Stimulated activated CD8-positive, alpha-beta memory T cell treated with anti-CD3 and anti-CD28 coated beads, Interleukin-4, amount 100 ng/mL, for 4 hours (primary cell): ENCODE measurements around the gene RAB4B.
"Not testable (repeated sequence)": the region's sequence is repeated elsewhere in the genome, so short reads cannot be mapped to it uniquely, and the experiment has no call there.

Experiments used
- DNase-seq, 2 donors: peaks; one replicate each; pipeline ENCODE4 v3.0.0-alpha.2; 2020; ENCODE audit warnings: low read depth in 2 of 2, low spot score in 1 of 2

The RAB4B gene

DNA sequence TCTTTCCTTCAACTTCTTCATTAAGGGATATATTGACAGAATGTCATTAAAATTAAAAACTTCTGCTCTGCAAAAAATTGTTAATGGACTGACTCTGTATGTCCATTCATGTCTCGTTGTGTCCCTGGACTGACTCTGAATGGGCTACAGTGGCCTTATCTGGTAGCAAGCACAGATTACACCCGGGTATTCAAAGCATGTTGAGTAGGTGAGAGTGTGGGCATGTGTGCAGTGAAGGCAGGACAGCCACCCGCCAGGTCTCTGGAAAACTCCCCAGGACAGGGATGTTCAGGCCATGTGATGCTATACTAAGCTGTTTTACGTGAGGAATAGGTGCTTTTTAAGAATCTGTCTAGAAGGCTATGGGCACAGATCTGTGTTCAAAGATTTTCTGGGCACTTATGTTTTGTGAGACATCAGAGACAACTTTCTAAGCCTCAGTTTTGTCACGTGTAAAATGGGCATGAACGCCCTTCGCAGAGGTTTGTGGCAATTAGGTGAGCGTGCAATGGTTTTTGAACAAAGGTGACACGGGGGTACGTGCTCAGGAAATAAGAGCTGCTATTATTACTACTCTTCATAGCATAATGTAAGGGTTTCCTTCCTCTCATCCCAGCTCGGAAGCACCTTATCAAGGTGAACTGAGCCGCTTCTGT is 65.1 kb downstream of the RAB4B start:
- DNase-seq: not testable (repeated sequence)

DNA sequence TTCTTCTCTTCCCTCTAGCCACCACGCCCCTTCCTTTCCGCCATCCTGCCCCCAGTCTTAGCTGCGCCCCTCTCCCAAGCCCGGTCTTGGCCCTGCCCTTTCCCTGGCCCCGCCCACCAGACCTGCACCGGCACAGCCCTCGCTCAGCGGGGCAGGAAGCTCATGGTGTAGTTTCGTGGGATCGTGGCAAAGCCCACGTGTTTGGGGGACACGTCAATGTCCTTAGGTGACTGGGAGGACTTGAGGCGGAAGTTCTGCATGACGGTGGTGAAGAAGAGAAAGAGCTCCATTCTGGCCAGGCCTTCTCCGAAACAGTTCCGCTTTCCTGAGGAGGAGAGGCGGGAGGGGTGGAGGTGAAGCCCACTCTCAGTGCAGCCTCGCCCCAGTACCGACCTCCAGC is 65.6 kb downstream of the RAB4B start:
- DNase-seq: peak; percentile 36 to 67
